ENCODE data around the gene IDI1. TPM values are rescaled to one million over a fixed set of nuclear protein-coding genes. Genes with fewer than 3 reads are reported as not detected.
A peak's percentile ranks its signal among the peaks of the same experiment; 100 is the strongest.

The IDI1 gene
- total and polyA plus RNA-seq, 2 experiments from 2014 or later: 33.7 to 42.9 TPM

- no peak overlapping the region for H3K4me3 ChIP-seq
- TF ChIP-seq EZH2phosphoT487 (IDR thresholded peaks at IDR 0.05; ENCODE audit: insufficient read depth, low read depth) (no peak), EZH2 (IDR thresholded peaks at IDR 0.05; ENCODE audit: insufficient read depth, poor library complexity, severe bottlenecking) (no peak)
- H4K20me1 ChIP-seq (ENCODE audit: insufficient read depth): peaks cover 13% of the 10 kb centered on the region
- H3K27me3 ChIP-seq (replicated peaks; ENCODE audit: insufficient read depth): no peaks in the 10 kb centered on the region
- H2AFZ ChIP-seq: no peak overlapping the region
- H3K79me2 ChIP-seq (ENCODE audit: insufficient read depth): peaks cover 100% of the 10 kb centered on the region
- H3K4me1 ChIP-seq (ENCODE audit: insufficient read depth): peaks cover 21% of the 10 kb centered on the region
- DNase-seq: peak; percentile 39
- 95 to 97% methylated on average over 7 of the region's 7 CpGs for WGBS, 2 experiments (ENCODE audit: low coverage in 1 of 2, low lambda C conversion rate in 2 of 2, missing lambda C conversion rate in 2 of 2)
- H3K4me2 ChIP-seq (ENCODE audit: unreplicated experiment): peak overlapping the region; percentile 24
- no peaks in the 10 kb centered on the region for H3K9me2 ChIP-seq (ENCODE audit: insufficient read depth)
- 0 out of 2 replicates have a peak, but pooled peaks cover 9% of the 10 kb centered on the region for H3F3A ChIP-seq (ENCODE audit: insufficient read depth)
- no peaks in the 10 kb centered on the region; the same call in 1 of the 2 replicates for H3K36me3 ChIP-seq (ENCODE audit: low read depth)
- no peaks in the 10 kb centered on the region for H3K9me3 ChIP-seq (ENCODE audit: low read depth)
- H3K9ac ChIP-seq: no peak overlapping the region
- in situ Hi-C loops (cut with MboI): no loop called here
- no peak overlapping the region for H3K27ac ChIP-seq
Observed at GRCh38 chr10:1061930-1062774, 13.2 kb upstream of the IDI1 start.

GRCh38 chr10:1059902-1060301, 11.0 kb upstream of the IDI1 start:
- WGBS, 2 experiments (ENCODE audit: low coverage in 1 of 2, low lambda C conversion rate in 2 of 2, missing lambda C conversion rate in 2 of 2): 90 to 94% methylated on average over 8 of the region's 8 CpGs
- no peak overlapping the region for H2AFZ ChIP-seq
- no peaks in the 10 kb centered on the region for H3K27me3 ChIP-seq (replicated peaks; ENCODE audit: insufficient read depth)
- no peak for TF ChIP-seq EZH2 (IDR thresholded peaks at IDR 0.05; ENCODE audit: insufficient read depth, poor library complexity, severe bottlenecking)
- TF ChIP-seq EZH2phosphoT487 (IDR thresholded peaks at IDR 0.05; ENCODE audit: insufficient read depth, low read depth): no peak
- H3K9me3 ChIP-seq (ENCODE audit: low read depth): no peaks in the 10 kb centered on the region
- H3K27ac ChIP-seq: no peak overlapping the region
- peaks cover 94% of the 10 kb centered on the region for H3K79me2 ChIP-seq (ENCODE audit: insufficient read depth)
- in situ Hi-C loops (cut with MboI): no loop called here
- H3K4me1 ChIP-seq (ENCODE audit: insufficient read depth): peaks cover 28% of the 10 kb centered on the region
- no peaks in the 10 kb centered on the region; the same call in 1 of the 2 replicates for H3K36me3 ChIP-seq (ENCODE audit: low read depth)
- H3K9me2 ChIP-seq (ENCODE audit: insufficient read depth): no peaks in the 10 kb centered on the region
- DNase-seq: no peak
- H3K4me3 ChIP-seq: no peak overlapping the region
- H3K4me2 ChIP-seq (ENCODE audit: unreplicated experiment): no peak overlapping the region
- H4K20me1 ChIP-seq (ENCODE audit: insufficient read depth): peaks cover 13% of the 10 kb centered on the region
- no peak overlapping the region for H3K9ac ChIP-seq
- H3F3A ChIP-seq (ENCODE audit: insufficient read depth): peaks cover 9% of the 10 kb centered on the region; the same call in 1 of the 2 replicates

GRCh38 chr10:1058017-1058416, 9.1 kb upstream of the IDI1 start:
- in situ Hi-C loops (cut with MboI): no loop called here
- no peaks in the 10 kb centered on the region for H3K9me3 ChIP-seq (ENCODE audit: low read depth)
- no peak overlapping the region for H2AFZ ChIP-seq
- no peaks in the 10 kb centered on the region for H3K9me2 ChIP-seq (ENCODE audit: insufficient read depth)
- peaks cover 94% of the 10 kb centered on the region for H3K79me2 ChIP-seq (ENCODE audit: insufficient read depth)
- peaks cover 9% of the 10 kb centered on the region; the same call in 1 of the 2 replicates for H3F3A ChIP-seq (ENCODE audit: insufficient read depth)
- no peaks in the 10 kb centered on the region for H3K36me3 ChIP-seq (ENCODE audit: low read depth)
- peaks cover 35% of the 10 kb centered on the region for H3K4me1 ChIP-seq (ENCODE audit: insufficient read depth)
- H4K20me1 ChIP-seq (ENCODE audit: insufficient read depth): peaks cover 13% of the 10 kb centered on the region
- no peak for DNase-seq
- TF ChIP-seq EZH2phosphoT487 (IDR thresholded peaks at IDR 0.05; ENCODE audit: insufficient read depth, low read depth) (no peak), EZH2 (IDR thresholded peaks at IDR 0.05; ENCODE audit: insufficient read depth, poor library complexity, severe bottlenecking) (no peak)
- H3K4me2 ChIP-seq (ENCODE audit: unreplicated experiment): peak overlapping the region; percentile 93
- WGBS, 2 experiments (ENCODE audit: low coverage in 1 of 2, low lambda C conversion rate in 2 of 2, missing lambda C conversion rate in 2 of 2): 92 to 94% methylated on average over 7 of the region's 7 CpGs
- no peak overlapping the region for H3K27ac ChIP-seq
- peak overlapping the region; percentile 83 for H3K4me3 ChIP-seq
- no peak overlapping the region for H3K9ac ChIP-seq
- H3K27me3 ChIP-seq (replicated peaks; ENCODE audit: insufficient read depth): no peaks in the 10 kb centered on the region

- peak; percentile 53 for DNase-seq
- H3F3A ChIP-seq (ENCODE audit: insufficient read depth): peaks cover 5% of the 10 kb centered on the region; the same call in 1 of the 2 replicates
- H3K9me2 ChIP-seq (ENCODE audit: insufficient read depth): no peaks in the 10 kb centered on the region
- H2AFZ ChIP-seq: peak overlapping the region; percentile 82
- in situ Hi-C loops (cut with MboI): no loop called here
- H4K20me1 ChIP-seq (ENCODE audit: insufficient read depth): peaks cover 11% of the 10 kb centered on the region
- no peak overlapping the region for H3K27ac ChIP-seq
- TF ChIP-seq EZH2 (IDR thresholded peaks at IDR 0.05; ENCODE audit: insufficient read depth, poor library complexity, severe bottlenecking) (no peak), EZH2phosphoT487 (IDR thresholded peaks at IDR 0.05; ENCODE audit: insufficient read depth, low read depth) (no peak)
- no peaks in the 10 kb centered on the region for H3K9me3 ChIP-seq (ENCODE audit: low read depth)
- H3K4me1 ChIP-seq (ENCODE audit: insufficient read depth): peaks cover 33% of the 10 kb centered on the region
- H3K4me2 ChIP-seq (ENCODE audit: unreplicated experiment): peak overlapping the region; percentile 93
- no peaks in the 10 kb centered on the region for H3K27me3 ChIP-seq (replicated peaks; ENCODE audit: insufficient read depth)
- peaks cover 94% of the 10 kb centered on the region for H3K79me2 ChIP-seq (ENCODE audit: insufficient read depth)
- H3K4me3 ChIP-seq: peak overlapping the region; percentile 83
- H3K9ac ChIP-seq: peak overlapping the region; percentile 96
- 4 to 6% methylated on average over 9 to 26 of the region's 26 CpGs for WGBS, 2 experiments (ENCODE audit: low coverage in 1 of 2, low lambda C conversion rate in 2 of 2, missing lambda C conversion rate in 2 of 2)
- no peaks in the 10 kb centered on the region for H3K36me3 ChIP-seq (ENCODE audit: low read depth)
Observed at GRCh38 chr10:1057106-1057657, 8.3 kb upstream of the IDI1 start.
